WTC11 (cell line): ENCODE results near the gene GPR15LG. TPM values are rescaled to one million over a fixed set of nuclear protein-coding genes. Genes with fewer than 3 reads are reported as not detected.

Experiments
- ETV6 ChIP-seq: sonication (generic); formaldehyde crosslinking; IDR thresholded peaks from 2 replicates; pipeline ENCODE4 v1.8.1; 2022; ENCODE audit warnings: mild to moderate bottlenecking, missing genetic modification reagents
- HMGA2 ChIP-seq: fragments of 250-450 bp; sonication (Bioruptor Pico); IDR thresholded peaks from 2 replicates; pipeline ENCODE4 v1.4.0; 2021; ENCODE audit warnings: mild to moderate bottlenecking, moderate library complexity
- HMGXB4 ChIP-seq: sonication (generic); formaldehyde crosslinking; IDR thresholded peaks from 2 replicates; pipeline ENCODE4 v1.8.1; 2023; ENCODE audit warnings: mild to moderate bottlenecking, moderate library complexity, missing genetic modification reagents
- JUN ChIP-seq: sonication (generic); formaldehyde crosslinking; IDR thresholded peaks from 2 replicates; pipeline ENCODE4 v1.8.0; 2023; ENCODE audit warnings: mild to moderate bottlenecking, missing genetic modification reagents
- MAX ChIP-seq: sonication (generic); formaldehyde crosslinking; IDR thresholded peaks from 2 replicates; pipeline ENCODE4 v1.8.0; 2022; ENCODE audit warnings: mild to moderate bottlenecking, missing genetic modification reagents
- MYBL2 ChIP-seq: sonication (generic); formaldehyde crosslinking; IDR thresholded peaks from 2 replicates; pipeline ENCODE4 v1.8.1; 2023; ENCODE audit warnings: mild to moderate bottlenecking, moderate library complexity, missing genetic modification reagents
- NFE2L1 ChIP-seq: sonication (generic); formaldehyde crosslinking; IDR thresholded peaks from 2 replicates; pipeline ENCODE4 v1.8.1; 2023; ENCODE audit warnings: missing genetic modification reagents
- RORB ChIP-seq: fragments of 250-450 bp; sonication (Bioruptor Pico); IDR thresholded peaks from 2 replicates; pipeline ENCODE4 v1.9.0; 2021; ENCODE audit warnings: mild to moderate bottlenecking
- TEAD4 ChIP-seq: sonication (generic); formaldehyde crosslinking; IDR thresholded peaks from 2 replicates; pipeline ENCODE4 v1.8.0; 2022; ENCODE audit warnings: mild to moderate bottlenecking, missing genetic modification reagents
- TP53 ChIP-seq: sonication (generic); formaldehyde crosslinking; IDR thresholded peaks from 2 replicates; pipeline ENCODE4 v1.8.1; 2023; ENCODE audit warnings: mild to moderate bottlenecking, missing genetic modification reagents
- USF2 ChIP-seq: sonication (generic); formaldehyde crosslinking; IDR thresholded peaks from 2 replicates; pipeline ENCODE4 v1.8.1; 2023; ENCODE audit warnings: mild to moderate bottlenecking, missing genetic modification reagents, moderate library complexity
- ZBTB43 ChIP-seq: sonication (generic); formaldehyde crosslinking; IDR thresholded peaks from 2 replicates; pipeline ENCODE4 v1.8.1; 2023; ENCODE audit warnings: mild to moderate bottlenecking, missing genetic modification reagents
- ZNF416 ChIP-seq: fragments of 250-450 bp; sonication (Bioruptor Pico); IDR thresholded peaks from 2 replicates; pipeline ENCODE4 v1.9.0; 2021; ENCODE audit warnings: mild to moderate bottlenecking, inconsistent platforms
- ZNF671 ChIP-seq: fragments of 250-450 bp; sonication (Bioruptor Pico); IDR thresholded peaks from 2 replicates; pipeline ENCODE4 v1.8.0; 2021; ENCODE audit warnings: mild to moderate bottlenecking
- total RNA-seq: library from RNA; stranded (reverse); gene quantifications from 3 replicates; pipeline ENCODE4 v1.2.3, GENCODE V29; 2021
- TF ChIP-seq, protein P1 (sequence below): sonication (generic); formaldehyde crosslinking; IDR thresholded peaks from 2 replicates; pipeline ENCODE4 v1.8.0; 2022; ENCODE audit warnings: mild to moderate bottlenecking, missing genetic modification reagents
- TF ChIP-seq, protein P2 (sequence below): fragments of 250-450 bp; sonication (Bioruptor Pico); conservative IDR thresholded peaks from 2 replicates; pipeline ENCODE4 v1.9.0; 2021; ENCODE audit warnings: mild to moderate bottlenecking
- TF ChIP-seq, protein P3 (sequence below): sonication (generic); formaldehyde crosslinking; conservative IDR thresholded peaks from 2 replicates; pipeline ENCODE4 v1.8.1; 2023; ENCODE audit warnings: mild to moderate bottlenecking, low read depth, missing genetic modification reagents, moderate library complexity
- TF ChIP-seq, protein P4 (sequence below): sonication (generic); formaldehyde crosslinking; IDR thresholded peaks from 2 replicates; pipeline ENCODE4 v1.8.1; 2022; ENCODE audit warnings: missing genetic modification reagents, borderline replicate concordance
- TF ChIP-seq, protein P5 (sequence below): fragments of 250-450 bp; sonication (Bioruptor Pico); IDR thresholded peaks from 2 replicates; pipeline ENCODE4 v1.9.0; 2021; ENCODE audit warnings: mild to moderate bottlenecking, borderline replicate concordance
- TF ChIP-seq, protein P6 (sequence below): fragments of 250-450 bp; sonication (Bioruptor Pico); IDR thresholded peaks from 2 replicates; pipeline ENCODE4 v1.9.0; 2021; ENCODE audit warnings: mild to moderate bottlenecking

The GPR15LG gene
- total RNA-seq, 1 experiment from 2014 or later: not detected

DNA sequence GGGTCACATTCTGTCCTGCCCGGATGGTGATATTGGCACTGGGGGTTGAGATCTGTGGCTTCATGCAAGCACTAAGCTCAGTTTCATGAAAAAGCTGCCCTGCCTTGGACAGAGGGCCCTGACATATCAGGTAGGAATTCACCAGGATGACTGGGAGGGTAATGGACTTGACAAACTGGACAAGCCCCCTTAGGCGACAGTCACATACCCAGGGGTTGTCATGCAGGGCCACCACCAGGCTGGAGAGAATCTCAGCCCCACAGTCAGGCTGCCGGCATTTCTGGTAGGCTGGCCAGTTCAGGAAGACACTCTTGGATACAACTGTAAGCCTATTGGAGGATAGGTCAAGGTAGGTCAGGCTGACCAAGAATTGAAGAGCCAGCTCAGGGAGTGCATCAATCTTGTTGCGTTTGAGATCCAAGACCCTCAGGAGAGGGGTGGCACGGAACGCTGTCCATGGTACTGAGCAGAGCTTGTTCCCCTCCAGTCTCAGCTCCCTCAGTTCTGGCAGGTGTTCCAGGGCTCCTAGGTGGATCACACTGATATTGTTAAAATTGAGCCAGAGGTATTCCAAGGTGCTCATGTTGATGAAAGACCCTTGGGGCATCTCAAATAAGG, 50.9 kb downstream of the GPR15LG start (continued):
- TF ChIP-seq, protein P1, sequence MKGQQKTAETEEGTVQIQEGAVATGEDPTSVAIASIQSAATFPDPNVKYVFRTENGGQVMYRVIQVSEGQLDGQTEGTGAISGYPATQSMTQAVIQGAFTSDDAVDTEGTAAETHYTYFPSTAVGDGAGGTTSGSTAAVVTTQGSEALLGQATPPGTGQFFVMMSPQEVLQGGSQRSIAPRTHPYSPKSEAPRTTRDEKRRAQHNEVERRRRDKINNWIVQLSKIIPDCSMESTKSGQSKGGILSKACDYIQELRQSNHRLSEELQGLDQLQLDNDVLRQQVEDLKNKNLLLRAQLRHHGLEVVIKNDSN (CRISPR knock-in tag): peak; percentile 47; the same call in 1 of the 2 replicates
- TF ChIP-seq, protein P2, sequence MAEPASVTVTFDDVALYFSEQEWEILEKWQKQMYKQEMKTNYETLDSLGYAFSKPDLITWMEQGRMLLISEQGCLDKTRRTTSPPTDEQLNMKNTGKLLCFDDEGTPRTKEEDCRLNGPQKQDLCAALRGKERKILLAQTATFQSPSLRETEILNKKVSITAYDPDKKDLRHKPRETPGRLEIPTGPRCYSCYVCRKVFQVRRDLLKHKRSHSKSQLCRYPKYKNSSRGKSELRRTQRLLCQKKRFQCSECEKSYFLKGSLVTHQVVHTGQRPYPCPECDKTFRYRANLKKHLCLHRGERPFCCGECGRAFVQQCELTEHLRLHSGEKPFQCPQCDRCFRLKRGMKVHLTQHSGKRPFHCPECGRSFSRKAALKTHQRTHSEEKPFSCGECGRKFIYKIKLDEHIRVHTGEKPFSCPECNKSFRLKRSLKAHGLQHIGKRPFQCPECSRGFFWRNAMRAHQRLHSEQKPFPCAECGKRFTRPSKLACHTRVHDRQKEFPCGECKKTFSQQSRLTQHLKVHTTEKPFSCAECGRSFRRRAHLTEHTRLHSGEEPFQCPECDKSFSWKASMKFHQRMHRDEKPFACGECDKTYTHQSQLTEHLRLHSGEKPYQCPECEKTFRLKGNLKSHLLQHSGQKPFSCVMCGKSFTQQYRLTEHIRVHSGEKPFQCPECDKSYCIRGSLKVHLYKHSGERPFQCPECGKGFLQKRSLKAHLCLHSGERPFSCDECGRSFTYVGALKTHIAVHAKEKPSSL (CRISPR knock-in tag): no peak
- TF ChIP-seq ETV6 (CRISPR knock-in tag) (no peak), TEAD4 (CRISPR knock-in tag) (peak; percentile 82; the same call in 1 of the 2 replicates), ZBTB43 (CRISPR knock-in tag) (no peak), TP53 (CRISPR knock-in tag) (peak; percentile 79; the same call in 1 of the 2 replicates), USF2 (no peak), NFE2L1 (CRISPR knock-in tag) (no peak), RORB (CRISPR knock-in tag) (no peak), HMGXB4 (CRISPR knock-in tag) (no peak), JUN (peak; percentile 86), ZNF671 (CRISPR knock-in tag) (no peak), ZNF416 (CRISPR knock-in tag) (no peak), MAX (CRISPR knock-in tag) (peak; percentile 35; the same call in 1 of the 2 replicates), MYBL2 (CRISPR knock-in tag) (no peak), HMGA2 (CRISPR knock-in tag) (no peak)
- TF ChIP-seq, protein P3, sequence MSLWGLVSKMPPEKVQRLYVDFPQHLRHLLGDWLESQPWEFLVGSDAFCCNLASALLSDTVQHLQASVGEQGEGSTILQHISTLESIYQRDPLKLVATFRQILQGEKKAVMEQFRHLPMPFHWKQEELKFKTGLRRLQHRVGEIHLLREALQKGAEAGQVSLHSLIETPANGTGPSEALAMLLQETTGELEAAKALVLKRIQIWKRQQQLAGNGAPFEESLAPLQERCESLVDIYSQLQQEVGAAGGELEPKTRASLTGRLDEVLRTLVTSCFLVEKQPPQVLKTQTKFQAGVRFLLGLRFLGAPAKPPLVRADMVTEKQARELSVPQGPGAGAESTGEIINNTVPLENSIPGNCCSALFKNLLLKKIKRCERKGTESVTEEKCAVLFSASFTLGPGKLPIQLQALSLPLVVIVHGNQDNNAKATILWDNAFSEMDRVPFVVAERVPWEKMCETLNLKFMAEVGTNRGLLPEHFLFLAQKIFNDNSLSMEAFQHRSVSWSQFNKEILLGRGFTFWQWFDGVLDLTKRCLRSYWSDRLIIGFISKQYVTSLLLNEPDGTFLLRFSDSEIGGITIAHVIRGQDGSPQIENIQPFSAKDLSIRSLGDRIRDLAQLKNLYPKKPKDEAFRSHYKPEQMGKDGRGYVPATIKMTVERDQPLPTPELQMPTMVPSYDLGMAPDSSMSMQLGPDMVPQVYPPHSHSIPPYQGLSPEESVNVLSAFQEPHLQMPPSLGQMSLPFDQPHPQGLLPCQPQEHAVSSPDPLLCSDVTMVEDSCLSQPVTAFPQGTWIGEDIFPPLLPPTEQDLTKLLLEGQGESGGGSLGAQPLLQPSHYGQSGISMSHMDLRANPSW (CRISPR knock-in tag): no peak
- TF ChIP-seq, protein P4, sequence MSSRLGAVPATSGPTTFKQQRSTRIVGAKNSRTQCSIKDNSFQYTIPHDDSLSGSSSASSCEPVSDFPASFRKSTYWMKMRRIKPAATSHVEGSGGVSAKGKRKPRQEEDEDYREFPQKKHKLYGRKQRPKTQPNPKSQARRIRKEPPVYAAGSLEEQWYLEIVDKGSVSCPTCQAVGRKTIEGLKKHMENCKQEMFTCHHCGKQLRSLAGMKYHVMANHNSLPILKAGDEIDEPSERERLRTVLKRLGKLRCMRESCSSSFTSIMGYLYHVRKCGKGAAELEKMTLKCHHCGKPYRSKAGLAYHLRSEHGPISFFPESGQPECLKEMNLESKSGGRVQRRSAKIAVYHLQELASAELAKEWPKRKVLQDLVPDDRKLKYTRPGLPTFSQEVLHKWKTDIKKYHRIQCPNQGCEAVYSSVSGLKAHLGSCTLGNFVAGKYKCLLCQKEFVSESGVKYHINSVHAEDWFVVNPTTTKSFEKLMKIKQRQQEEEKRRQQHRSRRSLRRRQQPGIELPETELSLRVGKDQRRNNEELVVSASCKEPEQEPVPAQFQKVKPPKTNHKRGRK (CRISPR knock-in tag): no peak
- TF ChIP-seq, protein P5, sequence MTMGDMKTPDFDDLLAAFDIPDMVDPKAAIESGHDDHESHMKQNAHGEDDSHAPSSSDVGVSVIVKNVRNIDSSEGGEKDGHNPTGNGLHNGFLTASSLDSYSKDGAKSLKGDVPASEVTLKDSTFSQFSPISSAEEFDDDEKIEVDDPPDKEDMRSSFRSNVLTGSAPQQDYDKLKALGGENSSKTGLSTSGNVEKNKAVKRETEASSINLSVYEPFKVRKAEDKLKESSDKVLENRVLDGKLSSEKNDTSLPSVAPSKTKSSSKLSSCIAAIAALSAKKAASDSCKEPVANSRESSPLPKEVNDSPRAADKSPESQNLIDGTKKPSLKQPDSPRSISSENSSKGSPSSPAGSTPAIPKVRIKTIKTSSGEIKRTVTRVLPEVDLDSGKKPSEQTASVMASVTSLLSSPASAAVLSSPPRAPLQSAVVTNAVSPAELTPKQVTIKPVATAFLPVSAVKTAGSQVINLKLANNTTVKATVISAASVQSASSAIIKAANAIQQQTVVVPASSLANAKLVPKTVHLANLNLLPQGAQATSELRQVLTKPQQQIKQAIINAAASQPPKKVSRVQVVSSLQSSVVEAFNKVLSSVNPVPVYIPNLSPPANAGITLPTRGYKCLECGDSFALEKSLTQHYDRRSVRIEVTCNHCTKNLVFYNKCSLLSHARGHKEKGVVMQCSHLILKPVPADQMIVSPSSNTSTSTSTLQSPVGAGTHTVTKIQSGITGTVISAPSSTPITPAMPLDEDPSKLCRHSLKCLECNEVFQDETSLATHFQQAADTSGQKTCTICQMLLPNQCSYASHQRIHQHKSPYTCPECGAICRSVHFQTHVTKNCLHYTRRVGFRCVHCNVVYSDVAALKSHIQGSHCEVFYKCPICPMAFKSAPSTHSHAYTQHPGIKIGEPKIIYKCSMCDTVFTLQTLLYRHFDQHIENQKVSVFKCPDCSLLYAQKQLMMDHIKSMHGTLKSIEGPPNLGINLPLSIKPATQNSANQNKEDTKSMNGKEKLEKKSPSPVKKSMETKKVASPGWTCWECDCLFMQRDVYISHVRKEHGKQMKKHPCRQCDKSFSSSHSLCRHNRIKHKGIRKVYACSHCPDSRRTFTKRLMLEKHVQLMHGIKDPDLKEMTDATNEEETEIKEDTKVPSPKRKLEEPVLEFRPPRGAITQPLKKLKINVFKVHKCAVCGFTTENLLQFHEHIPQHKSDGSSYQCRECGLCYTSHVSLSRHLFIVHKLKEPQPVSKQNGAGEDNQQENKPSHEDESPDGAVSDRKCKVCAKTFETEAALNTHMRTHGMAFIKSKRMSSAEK: no peak
- TF ChIP-seq, protein P6, sequence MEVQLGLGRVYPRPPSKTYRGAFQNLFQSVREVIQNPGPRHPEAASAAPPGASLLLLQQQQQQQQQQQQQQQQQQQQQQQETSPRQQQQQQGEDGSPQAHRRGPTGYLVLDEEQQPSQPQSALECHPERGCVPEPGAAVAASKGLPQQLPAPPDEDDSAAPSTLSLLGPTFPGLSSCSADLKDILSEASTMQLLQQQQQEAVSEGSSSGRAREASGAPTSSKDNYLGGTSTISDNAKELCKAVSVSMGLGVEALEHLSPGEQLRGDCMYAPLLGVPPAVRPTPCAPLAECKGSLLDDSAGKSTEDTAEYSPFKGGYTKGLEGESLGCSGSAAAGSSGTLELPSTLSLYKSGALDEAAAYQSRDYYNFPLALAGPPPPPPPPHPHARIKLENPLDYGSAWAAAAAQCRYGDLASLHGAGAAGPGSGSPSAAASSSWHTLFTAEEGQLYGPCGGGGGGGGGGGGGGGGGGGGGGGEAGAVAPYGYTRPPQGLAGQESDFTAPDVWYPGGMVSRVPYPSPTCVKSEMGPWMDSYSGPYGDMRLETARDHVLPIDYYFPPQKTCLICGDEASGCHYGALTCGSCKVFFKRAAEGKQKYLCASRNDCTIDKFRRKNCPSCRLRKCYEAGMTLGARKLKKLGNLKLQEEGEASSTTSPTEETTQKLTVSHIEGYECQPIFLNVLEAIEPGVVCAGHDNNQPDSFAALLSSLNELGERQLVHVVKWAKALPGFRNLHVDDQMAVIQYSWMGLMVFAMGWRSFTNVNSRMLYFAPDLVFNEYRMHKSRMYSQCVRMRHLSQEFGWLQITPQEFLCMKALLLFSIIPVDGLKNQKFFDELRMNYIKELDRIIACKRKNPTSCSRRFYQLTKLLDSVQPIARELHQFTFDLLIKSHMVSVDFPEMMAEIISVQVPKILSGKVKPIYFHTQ (CRISPR knock-in tag): no peak
